HG03064 (cell line): ENCODE measurements around the gene PARS2.
"Not testable (repeated sequence)": the region's sequence is repeated elsewhere in the genome, so short reads cannot be mapped to it uniquely, and the experiment has no call there.

ENCODE experiments used
- ATAC-seq: cut with Tn5 transposase; IDR thresholded peaks from one replicate; pipeline ENCODE4 v1.9.1; 2021; ENCODE audit warnings: low read depth; ENCODE audit not compliant: unreplicated experiment

PARS2 gene

GRCh38 chr1:54775828-54776721 is 11.8 kb upstream of the PARS2 start:
- ATAC-seq: not testable (repeated sequence)

- no peak for ATAC-seq
These were observed 10.6 kb upstream of the PARS2 start for GRCh38 chr1:54774820-54775498.

- no peak for ATAC-seq
These were observed 8.6 kb upstream of the PARS2 start for GRCh38 chr1:54772951-54773350.

- ATAC-seq: no peak
These were observed 3.8 kb upstream of the PARS2 start for GRCh38 chr1:54768093-54768492.

- no peak for ATAC-seq
These were observed 3.2 kb upstream of the PARS2 start for GRCh38 chr1:54767526-54767925.

GRCh38 chr1:54766726-54767125 is 2.4 kb upstream of the PARS2 start:
- ATAC-seq: no peak

- ATAC-seq: peak; percentile 13
These were observed 719 bp upstream of the PARS2 start for GRCh38 chr1:54764922-54765561.

GRCh38 chr1:54763816-54764132 is 549 bp downstream of the PARS2 start:
- no peak for ATAC-seq

- no peak for ATAC-seq
These were observed 5.5 kb downstream of the PARS2 start for GRCh38 chr1:54758678-54759348.

GRCh38 chr1:54757833-54758232 is 6.5 kb downstream of the PARS2 start:
- no peak for ATAC-seq

GRCh38 chr1:54754486-54755285 is 9.6 kb downstream of the PARS2 start:
- ATAC-seq: no peak

GRCh38 chr1:54754045-54754444 is 10.3 kb downstream of the PARS2 start:
- no peak for ATAC-seq

GRCh38 chr1:54751426-54751825 is 12.9 kb downstream of the PARS2 start:
- no peak for ATAC-seq

GRCh38 chr1:54750596-54750995 is 13.7 kb downstream of the PARS2 start:
- ATAC-seq: no peak

GRCh38 chr1:54748094-54748835 is 16.1 kb downstream of the PARS2 start:
- no peak for ATAC-seq

GRCh38 chr1:54745864-54746263 is 18.5 kb downstream of the PARS2 start:
- ATAC-seq: no peak

- no peak for ATAC-seq
These were observed 19.0 kb downstream of the PARS2 start for GRCh38 chr1:54745274-54745673.

GRCh38 chr1:54744696-54745095 is 19.6 kb downstream of the PARS2 start:
- ATAC-seq: no peak

- no peak for ATAC-seq
These were observed 20.7 kb downstream of the PARS2 start for GRCh38 chr1:54743416-54744226.
